GM21367 (cell line): Measurements from ENCODE around the gene TXNL4A.
"Not testable (repeated sequence)": the region's sequence is repeated elsewhere in the genome, so short reads cannot be mapped to it uniquely, and the experiment has no call there.

Experiments
- ATAC-seq: cut with Tn5 transposase; IDR thresholded peaks from one replicate; pipeline ENCODE4 v1.9.1; 2021; ENCODE audit not compliant: unreplicated experiment

TXNL4A gene

DNA sequence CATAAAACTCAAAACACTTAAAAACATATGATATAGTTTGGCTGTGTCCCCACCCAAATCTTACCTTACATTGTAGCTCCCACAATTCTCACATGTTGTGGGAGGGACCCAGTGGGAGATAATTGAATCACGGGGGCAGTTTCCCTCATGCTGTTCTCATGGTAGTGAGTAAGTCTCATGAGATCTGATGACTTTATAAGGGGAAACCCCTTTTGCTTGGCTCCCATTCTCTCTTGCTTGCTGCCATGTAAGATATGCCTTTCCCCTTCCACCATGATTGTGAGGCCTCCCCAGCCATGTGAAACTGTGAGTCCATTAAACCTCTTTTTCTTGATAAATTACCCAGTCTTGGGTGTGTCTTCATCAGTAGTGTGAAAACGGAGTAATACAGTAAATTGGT is 11.3 kb upstream of the TXNL4A start:
- ATAC-seq: not testable (repeated sequence)

DNA sequence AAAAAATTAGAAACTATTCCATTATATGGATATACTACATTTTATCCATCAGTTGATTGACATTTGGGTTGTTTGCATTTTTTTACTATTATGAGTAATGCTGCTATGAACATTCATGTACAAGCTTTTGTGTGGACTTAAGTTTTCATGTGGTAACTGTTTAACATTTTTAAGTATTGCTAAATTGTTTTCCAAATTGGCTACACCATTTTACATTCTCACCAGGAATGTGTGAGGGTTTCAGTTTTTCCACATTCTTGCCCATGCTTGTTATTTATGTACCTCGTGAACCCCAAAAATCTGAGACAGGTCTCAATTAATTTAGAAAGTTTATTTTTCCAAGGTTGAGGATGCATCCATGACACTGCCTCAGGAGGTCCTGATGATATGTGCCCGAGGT is 3.1 kb upstream of the TXNL4A start:
- no peak for ATAC-seq

DNA sequence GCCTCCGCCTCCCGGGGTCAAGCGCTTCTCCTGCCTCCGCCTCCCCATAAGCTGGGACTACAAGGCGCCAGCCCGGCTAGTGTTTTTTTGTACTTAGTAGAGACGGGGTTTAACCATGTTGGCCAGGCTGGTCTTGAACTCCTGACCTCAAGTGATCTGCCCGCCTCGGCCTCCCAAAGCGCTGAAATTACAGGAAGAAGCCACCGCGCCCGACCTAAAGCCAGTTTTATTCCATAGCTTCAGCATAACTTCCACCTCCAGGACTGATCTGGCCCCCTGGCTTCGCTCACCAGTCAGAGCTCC is 783 bp upstream of the TXNL4A start:
- no peak for ATAC-seq

DNA sequence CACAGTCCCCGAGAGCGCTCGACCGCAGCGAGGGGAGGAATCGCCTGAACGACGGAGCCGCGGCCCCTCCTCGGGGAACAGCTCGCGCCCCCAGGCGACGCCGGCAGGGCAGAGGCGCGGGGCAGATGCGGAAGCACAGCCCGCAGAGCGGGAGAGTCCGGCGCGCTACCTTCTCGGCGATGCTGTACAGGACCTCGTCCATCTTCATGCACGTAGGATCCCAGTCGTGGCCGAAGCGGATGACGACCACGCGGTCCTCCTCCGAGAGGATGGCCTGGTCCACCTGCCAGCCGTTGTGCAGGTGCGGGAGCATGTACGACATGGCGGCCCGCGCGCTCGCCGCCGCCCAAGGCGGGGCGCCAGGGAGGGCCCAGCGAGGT is 302 bp downstream of the TXNL4A start:
- peak; percentile 56 for ATAC-seq

DNA sequence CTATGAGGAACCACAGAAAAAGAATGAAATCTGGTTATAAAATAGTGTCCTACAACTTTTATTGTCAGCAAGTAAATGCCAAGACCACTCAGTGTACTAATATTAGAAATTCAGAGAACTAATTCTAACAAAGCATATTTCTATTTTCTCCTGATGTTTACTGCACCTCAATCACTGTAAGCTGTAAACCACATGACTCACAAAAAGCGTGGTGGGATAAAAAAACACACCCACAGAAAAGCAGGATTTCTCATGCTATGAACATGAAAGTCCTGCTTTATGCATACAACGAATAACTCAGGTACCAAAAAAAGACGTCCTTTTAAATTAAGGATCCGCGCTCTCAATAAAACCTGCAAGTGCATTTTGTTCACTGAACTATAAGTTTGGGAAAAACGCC is 797 bp downstream of the TXNL4A start:
- no peak for ATAC-seq

DNA sequence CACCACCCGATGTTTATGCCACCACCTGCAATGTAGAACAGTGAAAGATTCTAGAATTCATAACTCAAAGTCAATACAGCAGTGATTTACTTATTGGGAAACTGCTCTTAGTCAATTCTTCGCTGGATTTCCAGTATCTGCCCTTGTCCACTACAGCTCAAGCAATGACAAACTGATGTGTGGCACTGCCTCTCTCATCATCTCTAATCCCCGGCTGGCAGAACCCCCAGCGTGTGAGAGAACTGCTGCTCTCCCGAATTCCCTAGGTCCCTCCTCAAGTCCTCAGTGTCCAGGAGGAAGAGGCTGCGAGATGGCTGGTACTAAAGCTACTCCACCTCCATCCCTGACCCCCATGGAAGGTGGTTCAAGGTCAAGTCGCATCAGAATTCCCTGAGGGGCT is 1.6 kb downstream of the TXNL4A start:
- no peak for ATAC-seq

DNA sequence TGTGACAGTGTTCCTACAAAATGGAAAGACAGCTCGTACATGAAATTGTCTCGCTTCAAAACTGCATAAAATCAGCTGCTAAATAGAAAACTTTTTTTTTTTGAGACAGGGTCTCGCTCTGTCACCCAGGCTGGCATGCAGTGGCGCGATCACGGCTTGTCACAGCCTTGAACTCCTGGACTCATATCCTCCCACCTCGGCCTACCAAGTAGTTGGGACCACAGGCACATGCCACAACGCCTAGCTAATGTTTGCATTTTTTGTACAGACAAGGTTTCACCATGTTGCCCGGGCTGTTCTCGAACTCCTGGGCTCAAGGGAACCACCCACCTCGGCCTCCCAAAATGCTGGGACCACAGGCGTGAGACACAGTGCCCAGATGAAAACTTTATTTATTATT is 3.2 kb downstream of the TXNL4A start:
- ATAC-seq: no peak

DNA sequence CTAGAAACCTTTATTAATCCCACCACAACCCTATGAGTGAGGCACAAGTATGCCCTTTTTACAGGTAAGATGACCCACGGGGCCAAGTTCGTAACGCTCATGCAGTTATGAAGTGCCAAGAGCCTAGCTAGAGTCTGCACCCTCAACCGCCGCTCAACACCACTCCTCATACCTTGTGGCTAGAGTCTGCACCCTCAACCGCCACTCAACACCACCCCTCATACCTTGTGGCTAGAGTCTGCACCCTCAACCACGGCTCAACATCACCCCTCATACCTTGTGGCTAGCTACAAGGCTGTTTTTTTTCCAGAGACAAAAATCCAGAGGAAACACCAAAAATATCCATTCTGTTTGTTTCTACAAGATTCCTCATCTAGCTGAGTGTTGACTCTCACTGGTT is 4.6 kb downstream of the TXNL4A start:
- no peak for ATAC-seq

DNA sequence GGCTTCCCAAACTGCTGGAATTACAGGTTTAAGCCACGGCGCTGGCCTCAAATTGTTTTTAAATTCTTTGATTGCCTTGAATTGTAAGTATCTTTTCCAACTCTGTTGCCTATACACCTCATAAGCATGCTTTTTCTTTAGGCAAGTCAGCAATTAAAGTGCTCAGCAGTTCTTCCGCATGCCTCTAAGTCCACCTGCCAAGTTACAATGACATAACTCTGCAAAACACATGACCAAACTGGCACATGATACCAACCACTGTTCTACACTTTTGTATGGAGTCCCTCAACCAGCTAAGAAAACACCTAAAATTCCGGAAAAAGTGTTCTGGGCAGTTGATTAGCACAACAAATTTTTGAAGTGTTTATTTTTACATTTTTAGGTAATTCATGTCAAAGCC is 5.1 kb downstream of the TXNL4A start:
- no peak for ATAC-seq

DNA sequence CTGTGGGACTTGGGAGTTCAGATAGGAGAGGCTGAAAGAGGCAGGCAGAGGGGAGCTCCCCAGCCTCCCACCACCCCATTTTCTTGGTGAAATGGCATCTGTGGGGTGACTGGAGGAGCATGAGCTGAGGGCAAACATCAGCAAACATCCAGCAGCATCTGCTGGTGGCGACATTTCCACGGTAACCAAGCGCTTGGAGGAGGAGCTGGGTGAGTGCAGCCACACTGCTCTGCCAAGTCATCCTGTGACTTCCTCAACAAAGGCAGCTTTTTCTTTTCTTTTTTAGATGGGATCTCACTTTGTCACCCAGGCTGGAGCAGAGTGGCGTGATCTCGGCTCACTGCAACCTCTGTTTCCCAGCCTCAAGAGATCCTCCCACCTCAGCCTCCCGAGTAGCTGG is 5.6 kb downstream of the TXNL4A start:
- ATAC-seq: no peak

DNA sequence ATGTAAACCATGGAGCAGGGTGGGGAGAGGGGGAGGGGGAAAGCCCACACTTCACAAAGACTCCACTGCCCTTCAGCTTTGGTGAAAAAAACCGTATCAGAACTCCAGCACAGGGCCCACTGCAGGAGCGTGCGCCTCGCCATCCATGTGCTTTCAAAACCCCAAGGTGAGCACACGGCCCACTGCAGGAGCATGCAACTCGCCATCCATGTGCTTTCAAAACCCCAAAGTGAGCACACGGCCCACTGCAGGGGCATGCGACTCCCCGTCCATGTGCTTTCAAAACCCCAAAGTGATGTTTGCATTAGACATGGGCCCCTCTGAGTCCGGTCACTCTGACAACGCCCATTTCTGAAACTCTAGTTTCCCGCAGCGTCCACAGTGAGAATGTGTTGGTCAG is 7.8 kb downstream of the TXNL4A start:
- ATAC-seq: no peak

DNA sequence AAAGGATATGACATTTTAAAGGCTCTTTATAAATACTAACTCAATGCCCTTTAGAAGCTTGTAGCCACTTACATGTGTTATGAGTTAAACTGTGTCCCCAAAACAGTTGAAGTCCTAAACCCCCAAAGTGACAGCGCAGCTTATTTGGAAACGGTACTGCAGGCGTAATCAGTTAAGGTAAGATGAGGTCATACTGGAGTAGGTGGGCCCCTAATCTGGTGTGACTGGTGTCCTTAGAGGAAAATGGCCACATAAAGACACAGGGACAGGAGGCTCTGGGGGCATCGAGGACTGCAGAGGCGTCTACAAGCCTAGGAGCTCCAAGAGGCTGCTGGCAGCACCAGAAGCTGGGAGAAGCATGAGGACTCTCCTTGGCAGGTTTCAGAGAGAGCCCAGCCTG is 8.5 kb downstream of the TXNL4A start:
- ATAC-seq: no peak

DNA sequence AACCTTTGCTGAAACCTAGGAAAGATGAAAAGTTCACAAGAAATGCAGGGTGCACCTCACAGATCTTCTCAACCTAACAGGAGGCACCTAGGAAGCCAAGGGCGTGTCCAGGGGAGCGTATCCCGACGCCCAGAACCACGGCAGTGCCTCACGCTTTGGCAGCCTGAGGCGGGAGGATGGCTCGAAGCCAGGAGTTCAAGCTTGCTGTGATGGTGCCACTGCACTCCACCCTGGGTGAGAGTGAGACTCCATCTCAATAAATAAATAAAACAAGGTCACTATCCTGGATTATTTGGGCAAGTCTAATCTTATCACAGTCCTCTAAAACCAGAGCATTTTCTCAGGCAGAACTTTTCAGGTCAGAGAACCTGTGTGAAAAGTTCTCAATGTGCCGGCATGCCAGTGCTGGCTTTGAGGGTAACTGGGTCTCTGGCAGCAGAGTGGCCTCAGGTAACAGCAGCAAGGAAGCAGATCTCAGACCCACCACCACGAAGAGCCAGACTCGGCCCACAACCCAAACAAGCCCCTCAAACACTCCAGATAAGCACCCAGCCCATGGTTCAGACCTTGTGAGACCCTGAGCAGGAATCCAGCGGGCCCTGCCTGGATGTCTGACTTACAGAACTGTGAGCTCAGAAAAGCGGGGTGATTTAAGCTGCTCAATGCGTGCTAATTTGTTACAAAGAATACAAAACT is 12.2 kb downstream of the TXNL4A start:
- ATAC-seq: no peak

DNA sequence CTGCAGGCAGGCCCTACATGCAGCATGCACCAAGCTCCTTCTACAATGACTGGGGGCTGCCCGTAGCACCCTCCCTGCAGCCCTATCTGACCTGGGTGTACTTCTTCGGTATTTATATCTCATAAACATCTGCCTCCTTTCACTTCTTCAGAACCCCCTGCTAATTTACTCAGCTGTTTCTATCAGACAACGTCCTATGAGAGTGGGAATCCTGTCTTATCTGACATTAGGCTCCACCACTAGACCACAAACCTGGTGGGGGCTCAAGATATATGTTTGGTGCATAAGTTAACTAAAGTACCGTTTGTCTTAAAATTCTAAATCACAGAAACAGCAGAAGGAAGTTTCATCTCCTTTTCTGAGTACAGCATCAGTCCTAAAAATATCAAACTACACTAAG is 13.3 kb downstream of the TXNL4A start:
- ATAC-seq: no peak

DNA sequence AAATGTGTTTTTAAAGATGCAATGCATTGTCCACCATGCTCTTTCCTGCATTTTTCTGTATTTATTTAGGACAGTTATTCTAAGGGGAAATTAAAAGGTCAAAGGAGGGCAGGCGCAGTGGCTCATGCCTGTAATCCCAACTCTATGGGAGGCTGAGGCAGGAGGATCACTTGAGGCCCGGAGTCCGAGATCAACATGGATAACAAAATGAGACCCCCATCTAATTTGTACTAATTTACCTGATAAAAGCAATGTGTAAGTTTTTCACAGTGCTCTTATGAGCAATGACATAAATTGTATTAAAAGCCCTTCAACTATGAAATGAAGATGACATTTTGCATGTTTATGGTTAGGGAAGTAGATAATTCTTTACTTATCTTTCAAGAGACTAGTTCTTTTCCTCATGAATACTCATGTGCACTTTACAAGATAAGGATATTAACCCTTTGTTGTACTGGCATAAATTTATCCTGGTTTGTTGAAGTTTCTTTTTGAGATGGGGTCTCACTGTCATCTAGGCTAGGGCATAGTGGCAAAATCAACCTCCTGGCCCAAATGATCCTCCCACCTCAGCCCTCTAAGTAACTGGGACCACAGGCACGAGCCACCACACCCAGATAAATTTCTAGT is 14.2 kb downstream of the TXNL4A start:
- no peak for ATAC-seq

DNA sequence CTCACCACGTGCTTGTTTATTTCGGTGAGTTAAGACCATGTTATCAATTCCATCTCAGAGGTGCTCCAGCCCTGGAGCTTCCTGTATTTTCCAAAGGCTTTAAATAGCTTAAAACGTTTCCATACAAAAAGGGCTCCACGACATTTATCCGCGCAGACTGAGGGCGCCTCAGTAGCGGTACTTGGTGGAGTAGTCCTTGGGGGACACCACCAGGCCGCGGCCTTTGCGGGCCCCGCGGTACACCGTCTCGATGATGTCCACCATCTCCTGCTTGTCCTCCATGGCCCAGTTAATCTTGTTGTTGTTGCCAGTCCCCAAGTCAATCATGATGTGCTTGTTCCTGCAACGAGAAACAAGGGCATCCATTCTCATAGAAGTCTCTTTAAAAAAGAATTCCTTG is 14.8 kb downstream of the TXNL4A start:
- no peak for ATAC-seq

DNA sequence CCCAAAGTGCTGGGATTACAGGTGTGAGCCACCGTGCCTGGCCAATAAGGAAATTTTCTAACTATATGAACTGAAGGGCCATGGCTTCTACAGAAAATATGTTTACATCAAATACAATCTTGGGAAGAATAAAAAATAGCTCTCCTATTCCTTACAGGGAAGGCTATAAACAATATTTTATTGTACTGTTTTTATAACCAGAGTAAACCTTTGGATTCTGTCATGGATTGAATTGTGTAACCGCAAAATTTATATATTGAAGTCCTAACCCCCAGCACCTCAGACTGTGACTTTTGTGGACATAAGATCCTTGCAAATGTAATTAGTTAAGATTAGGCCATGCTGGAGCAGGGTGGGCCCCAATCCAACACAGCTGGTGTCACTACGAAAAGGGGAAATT is 15.6 kb downstream of the TXNL4A start:
- no peak for ATAC-seq

DNA sequence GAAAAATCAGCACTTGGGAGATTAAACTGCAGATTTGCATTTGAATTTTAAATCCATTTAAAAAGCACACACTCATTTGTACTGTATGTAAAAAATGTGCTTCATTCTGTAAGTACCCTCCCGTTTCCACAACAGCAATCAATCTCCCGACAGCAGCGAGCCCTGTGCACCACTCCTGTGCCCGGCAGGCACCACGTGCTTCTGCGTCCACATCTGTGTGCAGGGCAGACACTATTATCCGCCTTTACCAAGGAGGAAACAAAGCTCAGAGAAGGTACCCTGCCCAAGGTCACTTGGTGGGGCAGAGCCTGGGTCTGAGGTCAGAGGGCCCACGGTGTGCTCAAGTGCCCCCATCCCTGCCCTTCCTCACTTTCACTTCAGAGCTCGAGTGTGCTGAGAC is 16.4 kb downstream of the TXNL4A start:
- ATAC-seq: no peak

DNA sequence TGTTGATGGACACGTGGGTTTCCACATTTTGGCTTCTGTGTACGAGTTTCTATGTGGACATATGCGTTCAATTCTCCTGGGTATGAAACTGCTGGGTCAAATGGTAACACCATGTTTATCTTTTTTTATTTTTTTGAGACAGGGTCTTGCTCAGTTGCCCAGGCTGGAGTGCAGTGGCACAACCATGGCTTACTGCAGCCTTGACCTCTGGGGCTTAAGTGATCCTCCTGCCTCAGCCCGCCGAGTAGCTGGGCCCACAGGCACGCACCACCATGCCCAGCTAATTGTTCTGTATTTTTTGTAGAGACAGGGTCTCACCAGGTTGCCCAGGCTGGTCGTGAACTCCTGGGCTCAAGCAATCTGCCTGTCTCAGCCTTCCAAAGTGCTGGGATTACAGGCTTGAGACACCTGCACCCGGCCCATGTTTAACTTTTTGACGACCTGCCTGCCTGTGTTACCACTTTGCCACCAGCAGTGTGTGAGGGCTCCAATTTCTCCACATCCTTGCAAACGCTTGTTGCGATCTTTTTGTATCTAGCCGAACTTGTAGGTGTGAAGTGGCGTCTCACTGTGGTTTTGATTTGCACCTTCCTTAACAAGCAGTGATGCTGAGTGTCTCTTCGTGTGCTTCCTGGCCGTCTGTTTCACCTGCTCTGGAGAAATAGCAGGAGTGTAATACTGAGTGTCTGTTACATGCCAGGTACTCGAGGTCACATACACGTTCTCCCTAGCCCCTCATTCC is 17.0 kb downstream of the TXNL4A start:
- no peak for ATAC-seq

DNA sequence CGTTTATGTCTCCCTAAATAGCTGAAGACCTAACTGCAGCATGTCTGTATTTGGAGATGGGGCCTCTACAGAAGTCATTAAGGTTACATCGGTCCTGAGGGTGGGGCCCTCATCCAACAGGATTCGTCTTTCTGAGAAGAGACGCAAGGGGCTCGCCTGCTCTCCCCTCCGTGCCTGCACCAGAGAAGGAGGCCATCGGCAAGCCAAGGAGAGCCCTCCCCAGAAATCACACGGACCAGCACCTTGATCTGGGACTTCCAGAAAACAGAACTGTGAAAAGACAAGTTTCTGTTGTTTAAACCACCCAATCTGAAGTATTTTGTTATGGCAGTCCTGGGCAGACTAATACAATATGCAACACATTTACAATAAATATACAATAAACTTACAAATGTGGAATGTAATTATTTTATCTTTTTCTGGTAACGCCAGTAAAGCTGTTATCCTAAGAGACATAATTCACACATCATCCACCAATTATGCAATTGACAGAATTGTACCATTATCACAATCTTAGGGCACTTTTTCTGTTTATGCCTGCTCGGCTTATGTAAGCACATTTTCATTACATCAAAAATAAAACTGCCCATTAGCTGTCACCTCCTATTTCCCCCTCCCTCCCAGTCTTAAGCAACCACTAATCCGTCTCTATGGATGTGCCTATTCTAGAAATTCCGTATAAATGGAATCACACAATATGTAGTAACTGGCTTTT is 17.8 kb downstream of the TXNL4A start:
- no peak for ATAC-seq

DNA sequence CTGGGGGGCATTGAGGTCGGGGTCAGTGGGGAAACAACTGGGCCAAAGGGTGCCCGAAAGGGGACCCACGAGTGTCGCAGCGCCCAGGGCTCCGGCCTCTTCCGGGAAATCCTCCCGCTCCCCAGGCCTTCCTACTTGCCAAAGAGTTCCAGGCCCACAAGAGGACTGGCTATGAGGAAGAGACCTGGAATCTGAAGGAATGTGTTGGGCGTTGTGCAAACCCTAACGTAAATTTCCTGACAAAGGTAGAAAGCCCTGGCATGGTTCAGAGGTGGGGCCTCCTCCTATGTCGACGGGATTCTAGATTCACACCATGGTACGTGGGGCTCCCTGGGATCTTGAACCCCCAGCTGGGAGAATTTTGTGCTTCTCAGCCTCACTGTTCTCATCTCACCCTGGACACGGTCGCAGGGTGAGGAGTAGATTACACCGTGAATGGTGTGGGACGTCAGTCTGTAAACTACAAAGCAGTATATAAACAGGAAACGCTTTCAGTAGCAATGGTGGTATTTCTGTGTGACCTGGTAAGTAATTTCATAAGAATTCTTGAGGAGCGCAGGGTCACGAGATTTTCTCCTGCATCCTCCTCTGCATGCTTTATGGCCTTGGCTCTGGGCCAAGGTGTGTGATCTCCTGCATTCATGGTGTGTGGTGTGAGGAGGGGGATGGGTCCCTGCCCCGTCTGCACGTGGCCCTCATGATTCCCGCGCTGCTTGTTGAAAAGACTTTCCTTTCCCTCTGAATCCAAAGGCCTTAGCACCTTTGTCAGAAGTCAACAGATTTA is 23.1 kb downstream of the TXNL4A start:
- ATAC-seq: no peak
